Heart left ventricle (tissue), 16 donors: Measurements from ENCODE around the gene ADAMTS12. TPM values are rescaled to one million over a fixed set of nuclear protein-coding genes. Genes with fewer than 3 reads are reported as not detected.

Source experiments
- ATAC-seq, 4 donors: fragments of 200-7000 bp; cut with Tn5 transposase; one replicate each; pipeline ENCODE4 v1.9.1; 2020 to 2022; ENCODE audit warnings: moderate library complexity in 4 of 4, mild to moderate bottlenecking in 3 of 4, moderate number of reproducible peaks in 1 of 4
- DNase-seq, 5 donors: peaks; one replicate each; pipeline ENCODE4 v3.0.0-alpha.2; 2020
- H3K27ac ChIP-seq, 12 donors: fragments of 200-600 bp; sonication (generic) in 4 of 12; one replicate each; pipeline versions ENCODE4 v1.5.0 to v1.8.0; 2016 to 2022; ENCODE audit warnings: mild to moderate bottlenecking in 2 of 12
- H3K27me3 ChIP-seq, 9 donors: fragments of 200-600 bp; sonication (generic) in 2 of 9; one replicate each; pipeline versions ENCODE4 v1.5.1 to v1.8.0; 2016 to 2022; ENCODE audit warnings: mild to moderate bottlenecking in 3 of 9
- H3K36me3 ChIP-seq, 9 donors: fragments of 200-600 bp; sonication (generic) in 2 of 9; one replicate each; pipeline versions ENCODE4 v1.5.0 to v1.8.0; 2018 to 2022; ENCODE audit warnings: mild to moderate bottlenecking in 2 of 9
- H3K4me1 ChIP-seq, 12 donors: fragments of 200-600 bp; sonication (generic) in 4 of 12; one replicate each; pipeline versions ENCODE4 v1.5.0 to v1.8.0; 2016 to 2022; ENCODE audit warnings: mild to moderate bottlenecking in 3 of 12
- H3K4me3 ChIP-seq, 12 donors: fragments of 200-600 bp; sonication (generic) in 4 of 12; one replicate each; pipeline versions ENCODE4 v1.5.0 to v1.8.0; 2017 to 2022; ENCODE audit warnings: mild to moderate bottlenecking in 9 of 12, moderate library complexity in 4 of 12
- H3K9me3 ChIP-seq, 12 donors: fragments of 200-600 bp; sonication (generic) in 4 of 12; one replicate each; pipeline versions ENCODE4 v1.5.0 to v1.8.0; 2016 to 2022; ENCODE audit warnings: mild to moderate bottlenecking in 1 of 12
- CTCF ChIP-seq, 12 donors: fragments of 200-600 bp; sonication (generic) in 4 of 12; IDR thresholded peaks; one replicate each; pipeline versions ENCODE4 v1.5.0 to v1.8.0; 2018 to 2022; ENCODE audit warnings: antibody characterized with exemption in 12 of 12, mild to moderate bottlenecking in 5 of 12
- POLR2A ChIP-seq, 2 donors: fragments of 450-650 bp; IDR thresholded peaks; one replicate each; pipeline ENCODE4 v1.6.1; 2017; ENCODE audit warnings: antibody characterized with exemption in 2 of 2, mild to moderate bottlenecking in 2 of 2, moderate library complexity in 2 of 2
- WGBS, 4 donors: extraction: QIAGEN DNeasy Blood & Tissue Kit in 2 of 4; methylation state at CpG; one replicate each; pipeline versions ENCODE4 v1.1.5 to v1.1.7; 2013 to 2018; 5-methylcytosine and 5-hydroxymethylcytosine counted together
- intact Hi-C, 10 donors: fragments of 100-400 bp; cut with DNase I; formaldehyde crosslinking; loops; one replicate each; pipeline versions ENCODE4 v1.11.1 to v1.14.2; 2022
- polyA plus RNA-seq, 2 donors: library from polyadenylated mRNA; stranded (reverse); fragments of 200-250 nt; gene quantifications; one replicate each; pipeline ENCODE4 v1.2.3, GENCODE V29; 2013
- total RNA-seq, 9 donors: library from RNA; depleted of rRNA in 2 of 9; stranded (reverse); fragments of >200 nt in 2 of 9; fragmentation: NEBNext Ultra II Directional in 3 of 9; extraction: Animal tissue kit (Norgen Biotek cat#: 25700) in 3 of 9; gene quantifications; one replicate each; pipeline versions ENCODE4 v1.1.0 to v1.2.4, GENCODE V29; 2016 to 2023
- donor health status: ischemic (EF 13 %, LVEDD 7.1; RV severe dilation, severe dysfunction).
- donor health status: healthy with polysubstance abuse.
- donor health status: DM: no; HTN: yes; CAD: no.
- donor health status: DM: no; HTN: no; CAD: no.
- donor health status: ischemic (EF 25% LVEDD 6.9; RV normal size, moderate dysfunction).
- donor health status: ischemic (EF 25% LVEDD 5.7; RV mildly dilated, moderate dysfunction).
- donor health status: healthy.
- donor health status: DM: yes; HTN: yes; CAD: no.
- donor health status: ischemic (EF 35%, LVEDD 5.7; RV mildly dilated, moderate dysfunction).
- donor health status: nonischemic (EF 11% LVEDD 7.7; RV severe dilation, severe dysfunction).
- donor health status: DM: yes; HTN: yes; CAD: no.
- donor health status: PGD.
- donor health status: ischemic (EF 29% LVEDD 5.4; RV normal size, mild dysfunction).
- donor health status: nonischemic (EF 23%, LVEDD 6.1; RV moderate dilation, normal function).

ADAMTS12 gene
- total and polyA plus RNA-seq, 11 donors = 0.72 to 4.7 (median 1.7) TPM

GRCh38 chr5:33595303-33595702 lies 296.5 kb downstream of the ADAMTS12 start:
- WGBS, 4 donors = 69 to 75% (median 73%) methylated on average over 3 to 4 of the region's 4 CpGs

GRCh38 chr5:33594006-33594405 lies 297.8 kb downstream of the ADAMTS12 start:
- no peak overlapping the region for H3K4me3 ChIP-seq
- DNase-seq (no peak), ATAC-seq (no peak)
- 77 to 82% (median 81%) methylated on average over 4 of the region's 4 CpGs for WGBS, 4 donors
- intact Hi-C loops = no loop called here
- no peaks in the 10 kb centered on the region for H3K9me3 ChIP-seq
- H3K4me1 ChIP-seq = no peaks in the 10 kb centered on the region
- TF ChIP-seq CTCF (IDR thresholded peaks at IDR 0.05) (no peak), POLR2A (IDR thresholded peaks at IDR 0.05) (no peak)
- no peaks in the 10 kb centered on the region for H3K27me3 ChIP-seq
- H3K36me3 ChIP-seq = no peaks in the 10 kb centered on the region
- no peak overlapping the region for H3K27ac ChIP-seq

More at GRCh38 chr5:33595303-33595702, 296.5 kb downstream of the ADAMTS12 start:
- H3K4me1 ChIP-seq = no peaks in the 10 kb centered on the region
- no peaks in the 10 kb centered on the region for H3K27me3 ChIP-seq
- no peaks in the 10 kb centered on the region for H3K9me3 ChIP-seq
- no peak overlapping the region for H3K4me3 ChIP-seq
- no peak overlapping the region for H3K27ac ChIP-seq
- ATAC-seq = no peak
- intact Hi-C loops = no loop called here
- DNase-seq = no peak
- no peak for TF ChIP-seq POLR2A (IDR thresholded peaks at IDR 0.05)
- TF ChIP-seq CTCF (IDR thresholded peaks at IDR 0.05) = peak in 1 of 12 donors; percentile 4
- H3K36me3 ChIP-seq = no peaks in the 10 kb centered on the region

- H3K4me1 ChIP-seq = no peaks in the 10 kb centered on the region
- WGBS, 4 donors = 80 to 90% (median 84%) methylated on average over 1 of the region's 1 CpG
- ATAC-seq (no peak), DNase-seq (no peak)
- intact Hi-C loops = no loop called here
- TF ChIP-seq CTCF (IDR thresholded peaks at IDR 0.05) (no peak), POLR2A (IDR thresholded peaks at IDR 0.05) (no peak)
- H3K9me3 ChIP-seq = no peaks in the 10 kb centered on the region
- H3K4me3 ChIP-seq = no peak overlapping the region
- no peaks in the 10 kb centered on the region for H3K27me3 ChIP-seq
- no peaks in the 10 kb centered on the region for H3K36me3 ChIP-seq
- H3K27ac ChIP-seq = no peak overlapping the region
These were observed 299.5 kb downstream of the ADAMTS12 start for GRCh38 chr5:33592245-33592644.

- peak in 1 of 5 donors; percentile 49 for DNase-seq
- ATAC-seq = no peak
- Histone ChIP-seq H3K4me3 (no peak overlapping the region), H3K9me3 (no peaks in the 10 kb centered on the region), H3K4me1 (no peaks in the 10 kb centered on the region), H3K36me3 (no peaks in the 10 kb centered on the region), H3K27me3 (no peaks in the 10 kb centered on the region), H3K27ac (no peak overlapping the region)
- WGBS, 4 donors = 80 to 83% (median 82%) methylated on average over 13 to 16 of the region's 16 CpGs
- intact Hi-C loops = no loop called here
- TF ChIP-seq POLR2A (IDR thresholded peaks at IDR 0.05) (no peak), CTCF (IDR thresholded peaks at IDR 0.05) (peak in 6 of 12 donors; percentile 15 to 44 (median 26))
These were observed 303.0 kb downstream of the ADAMTS12 start for GRCh38 chr5:33588654-33589372.
